ENCODE measurements around the gene HPCAL1. TPM values are rescaled to one million over a fixed set of nuclear protein-coding genes. Genes with fewer than 3 reads are reported as not detected.

The HPCAL1 gene
- total RNA-seq, 1 experiment from 2014 or later: 35.1 TPM

DNA sequence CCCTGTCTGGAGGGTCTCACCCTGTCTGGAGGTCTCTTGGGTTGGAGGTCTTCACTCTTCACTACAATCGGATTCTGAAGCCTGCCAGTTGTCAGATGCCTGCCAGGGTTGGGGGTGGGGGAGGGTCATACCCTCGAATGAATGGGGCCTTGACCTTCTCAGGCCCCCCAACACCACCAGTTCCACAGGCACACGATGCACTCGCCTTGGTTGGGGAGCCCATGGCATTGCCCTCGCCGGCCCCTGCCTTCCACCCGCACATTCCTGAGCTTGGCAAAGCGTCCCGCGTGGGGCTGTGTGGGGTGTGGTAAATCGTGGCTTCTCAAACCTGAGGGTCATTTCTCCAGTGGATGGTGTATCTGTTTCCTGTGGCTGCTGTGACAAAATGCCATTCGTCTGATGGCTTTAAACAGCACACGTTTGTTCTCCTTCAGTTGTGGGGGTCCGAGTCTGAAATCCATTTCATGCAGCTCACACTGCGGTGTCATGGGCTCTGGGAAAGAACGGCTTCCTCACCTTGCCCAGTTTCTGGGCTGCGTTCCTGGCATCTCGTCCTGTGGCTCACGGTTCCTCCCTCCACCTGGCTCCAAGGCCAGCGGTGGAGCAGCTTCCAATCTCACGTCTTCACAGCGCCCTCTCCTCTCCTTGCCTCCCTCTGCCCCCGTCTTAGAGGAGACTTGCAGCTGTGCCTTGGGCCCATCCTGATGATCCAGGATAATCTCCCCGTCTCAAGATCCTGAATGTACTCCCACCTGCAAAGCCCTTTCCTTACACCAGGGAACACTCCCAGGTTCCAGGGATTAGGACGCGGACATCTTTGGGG, 38.0 kb upstream of the HPCAL1 start:
- H3K4me3 Mint-ChIP-seq (ENCODE audit: low read depth, unreplicated experiment): no peak overlapping the region
- TF ChIP-seq, protein P1, sequence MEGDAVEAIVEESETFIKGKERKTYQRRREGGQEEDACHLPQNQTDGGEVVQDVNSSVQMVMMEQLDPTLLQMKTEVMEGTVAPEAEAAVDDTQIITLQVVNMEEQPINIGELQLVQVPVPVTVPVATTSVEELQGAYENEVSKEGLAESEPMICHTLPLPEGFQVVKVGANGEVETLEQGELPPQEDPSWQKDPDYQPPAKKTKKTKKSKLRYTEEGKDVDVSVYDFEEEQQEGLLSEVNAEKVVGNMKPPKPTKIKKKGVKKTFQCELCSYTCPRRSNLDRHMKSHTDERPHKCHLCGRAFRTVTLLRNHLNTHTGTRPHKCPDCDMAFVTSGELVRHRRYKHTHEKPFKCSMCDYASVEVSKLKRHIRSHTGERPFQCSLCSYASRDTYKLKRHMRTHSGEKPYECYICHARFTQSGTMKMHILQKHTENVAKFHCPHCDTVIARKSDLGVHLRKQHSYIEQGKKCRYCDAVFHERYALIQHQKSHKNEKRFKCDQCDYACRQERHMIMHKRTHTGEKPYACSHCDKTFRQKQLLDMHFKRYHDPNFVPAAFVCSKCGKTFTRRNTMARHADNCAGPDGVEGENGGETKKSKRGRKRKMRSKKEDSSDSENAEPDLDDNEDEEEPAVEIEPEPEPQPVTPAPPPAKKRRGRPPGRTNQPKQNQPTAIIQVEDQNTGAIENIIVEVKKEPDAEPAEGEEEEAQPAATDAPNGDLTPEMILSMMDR (IDR thresholded peaks at IDR 0.05; ENCODE audit: unreplicated experiment): no peak
- CTCF ChIA-PET: no interaction called here
- no TSS peak for BruUV-seq (replicated peaks)
- intact Hi-C loops (cut with micrococcal nuclease; ENCODE audit: unreplicated experiment): no loop called here
- no peaks in the 10 kb centered on the region for H3K4me1 Mint-ChIP-seq (ENCODE audit: low read depth, unreplicated experiment)
- no peaks in the 10 kb centered on the region for H3K9me3 Mint-ChIP-seq (ENCODE audit: low read depth, unreplicated experiment)
- no peak overlapping the region for H3K27ac Mint-ChIP-seq (ENCODE audit: unreplicated experiment)
- DNase-seq: no peak
- H3K36me3 Mint-ChIP-seq (ENCODE audit: insufficient read depth, unreplicated experiment): no peaks in the 10 kb centered on the region
- H3K27me3 Mint-ChIP-seq (ENCODE audit: unreplicated experiment): peaks cover 15% of the 10 kb centered on the region

DNA sequence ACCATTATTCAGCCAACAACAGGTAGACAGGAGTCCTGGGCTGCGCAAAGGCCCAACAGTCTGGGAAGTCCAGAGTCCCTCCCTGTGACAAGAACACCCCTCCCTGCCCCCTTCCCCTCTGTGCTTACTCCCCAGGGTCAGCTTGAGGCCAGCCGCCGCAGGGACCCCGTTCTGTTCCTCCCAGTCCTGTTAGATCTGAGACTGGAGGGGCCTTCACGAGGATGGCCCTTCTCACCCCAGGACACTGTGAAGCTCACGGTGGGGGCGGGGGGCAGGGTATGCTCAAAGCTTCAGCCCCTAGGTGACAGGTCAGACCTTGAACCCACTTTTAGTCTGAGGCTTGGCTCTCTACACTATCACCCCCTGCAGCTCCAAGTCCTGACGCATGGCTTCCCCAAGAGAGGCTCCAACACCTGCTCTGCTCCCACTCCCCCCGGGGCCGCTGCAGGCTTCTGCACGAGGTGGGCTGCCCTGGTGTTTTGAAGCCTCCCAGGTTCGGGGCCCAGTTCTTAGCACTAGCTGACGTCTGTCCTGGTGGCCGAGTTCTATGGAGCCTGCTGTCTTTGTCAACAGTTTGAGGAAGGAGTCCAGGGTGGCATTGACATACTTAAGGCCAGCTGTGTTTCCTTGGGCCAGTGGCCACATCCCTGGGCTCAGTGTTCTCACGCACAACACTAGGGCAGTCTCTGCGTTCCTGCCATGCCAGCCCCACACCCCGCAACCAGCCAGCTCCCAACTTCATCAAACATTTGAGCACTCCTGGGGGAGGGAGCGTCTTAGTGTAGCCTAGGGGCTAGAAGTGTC, 37.2 kb upstream of the HPCAL1 start:
- H3K27me3 Mint-ChIP-seq (ENCODE audit: unreplicated experiment): peaks cover 15% of the 10 kb centered on the region
- H3K4me1 Mint-ChIP-seq (ENCODE audit: low read depth, unreplicated experiment): no peaks in the 10 kb centered on the region
- TF ChIP-seq, protein P1 (IDR thresholded peaks at IDR 0.05; ENCODE audit: unreplicated experiment): no peak
- intact Hi-C loops (cut with micrococcal nuclease; ENCODE audit: unreplicated experiment): no loop called here
- no TSS peak for BruUV-seq (replicated peaks)
- no peaks in the 10 kb centered on the region for H3K9me3 Mint-ChIP-seq (ENCODE audit: low read depth, unreplicated experiment)
- no peak for DNase-seq
- no peak overlapping the region for H3K4me3 Mint-ChIP-seq (ENCODE audit: low read depth, unreplicated experiment)
- H3K27ac Mint-ChIP-seq (ENCODE audit: unreplicated experiment): no peak overlapping the region
- H3K36me3 Mint-ChIP-seq (ENCODE audit: insufficient read depth, unreplicated experiment): peaks cover under 1% of the 10 kb centered on the region
- CTCF ChIA-PET: no interaction called here

DNA sequence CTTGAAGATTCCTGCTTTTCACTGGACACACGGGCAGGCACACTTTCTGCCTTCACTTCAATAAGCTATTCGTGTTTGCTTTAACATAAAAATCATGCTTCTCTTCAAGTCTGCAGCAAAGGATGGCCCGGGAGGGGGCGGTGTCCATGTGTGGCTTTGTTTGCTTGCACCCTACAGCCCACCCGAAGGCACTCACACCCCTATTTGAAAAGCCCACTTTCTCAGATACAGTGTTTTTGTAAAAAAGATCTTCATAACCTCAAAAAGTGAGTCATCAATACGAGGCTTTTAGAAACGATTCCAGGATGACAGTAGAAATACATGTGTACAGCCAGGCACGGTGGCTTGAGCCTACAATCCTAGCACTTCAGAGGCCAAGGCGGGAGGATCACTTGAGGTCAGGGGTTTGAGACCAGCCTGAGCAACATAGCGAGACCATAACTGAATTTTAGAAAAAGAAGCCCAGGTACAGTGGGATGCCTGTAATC, 36.5 kb upstream of the HPCAL1 start:
- Mint-ChIP-seq H3K9me3 (ENCODE audit: low read depth, unreplicated experiment) (no peaks in the 10 kb centered on the region), H3K4me1 (ENCODE audit: low read depth, unreplicated experiment) (no peaks in the 10 kb centered on the region), H3K27ac (ENCODE audit: unreplicated experiment) (no peak overlapping the region), H3K27me3 (ENCODE audit: unreplicated experiment) (peaks cover 15% of the 10 kb centered on the region), H3K4me3 (ENCODE audit: low read depth, unreplicated experiment) (no peak overlapping the region), H3K36me3 (ENCODE audit: insufficient read depth, unreplicated experiment) (peaks cover 4% of the 10 kb centered on the region)
- intact Hi-C loops (cut with micrococcal nuclease; ENCODE audit: unreplicated experiment): no loop called here
- TF ChIP-seq, protein P1 (IDR thresholded peaks at IDR 0.05; ENCODE audit: unreplicated experiment): no peak
- CTCF ChIA-PET: no interaction called here
- DNase-seq: no peak
- no TSS peak for BruUV-seq (replicated peaks)

DNA sequence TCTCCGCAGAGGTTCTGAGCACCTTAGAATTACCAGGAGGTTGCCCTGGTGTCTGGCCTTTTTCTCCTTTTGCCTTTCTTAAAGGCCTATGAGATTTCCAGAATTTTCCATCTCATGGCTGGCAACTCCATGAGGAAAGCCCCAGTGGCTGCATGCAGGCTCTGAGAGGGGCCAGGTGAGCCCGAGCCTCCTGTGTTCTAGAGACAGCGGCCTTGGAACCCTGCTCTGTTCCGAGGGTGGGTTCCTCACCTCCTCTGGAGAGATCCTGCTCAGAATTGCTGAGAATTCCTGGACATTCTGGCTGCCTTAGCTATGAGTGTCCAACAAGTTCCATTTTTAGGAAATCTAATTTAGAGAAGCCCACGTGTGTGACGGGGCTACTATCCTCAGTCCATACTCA, 35.7 kb upstream of the HPCAL1 start:
- BruUV-seq (replicated peaks): no TSS peak
- peaks cover 7% of the 10 kb centered on the region for H3K4me1 Mint-ChIP-seq (ENCODE audit: low read depth, unreplicated experiment)
- peaks cover 13% of the 10 kb centered on the region for H3K27me3 Mint-ChIP-seq (ENCODE audit: unreplicated experiment)
- no peaks in the 10 kb centered on the region for H3K9me3 Mint-ChIP-seq (ENCODE audit: low read depth, unreplicated experiment)
- TF ChIP-seq, protein P1 (IDR thresholded peaks at IDR 0.05; ENCODE audit: unreplicated experiment): no peak
- no peak overlapping the region for H3K27ac Mint-ChIP-seq (ENCODE audit: unreplicated experiment)
- H3K4me3 Mint-ChIP-seq (ENCODE audit: low read depth, unreplicated experiment): no peak overlapping the region
- intact Hi-C loops (cut with micrococcal nuclease; ENCODE audit: unreplicated experiment): no loop called here
- peaks cover 4% of the 10 kb centered on the region for H3K36me3 Mint-ChIP-seq (ENCODE audit: insufficient read depth, unreplicated experiment)
- CTCF ChIA-PET: interaction anchor here (1.3 kb wide), 1 partner anchor 142 kb away, joined by 4 read pairs; no protein-coding TSS in a partner anchor
- DNase-seq: no peak
